Muscle of leg (tissue), 11 donors: Measurements from ENCODE around the gene CD300LD. TPM values are rescaled to one million over a fixed set of nuclear protein-coding genes. Genes with fewer than 3 reads are reported as not detected.

Experiments
- DNase-seq: peaks from one replicate; pipeline ENCODE4 v3.0.0; 2013
- H3K27ac ChIP-seq: one replicate; pipeline ENCODE4 v1.5.1; 2013; ENCODE audit warnings: mild to moderate bottlenecking, low read length, control low read depth
- H3K27me3 ChIP-seq: one replicate; pipeline ENCODE4 v1.6.1; 2013; ENCODE audit warnings: low read length; ENCODE audit not compliant: control insufficient read depth, insufficient read depth
- H3K36me3 ChIP-seq: one replicate; pipeline ENCODE4 v1.6.1; 2013; ENCODE audit warnings: low read length; ENCODE audit not compliant: control insufficient read depth, insufficient read depth
- H3K4me1 ChIP-seq: one replicate; pipeline ENCODE4 v1.6.1; 2013; ENCODE audit warnings: low read length; ENCODE audit not compliant: control insufficient read depth, insufficient read depth
- H3K4me3 ChIP-seq: one replicate; pipeline ENCODE4 v1.5.1; 2013; ENCODE audit warnings: low read length, control low read depth
- H3K9me3 ChIP-seq: replicated peaks from 2 replicates; pipeline ENCODE4 v1.6.1; 2013; ENCODE audit warnings: low read depth, low read length; ENCODE audit not compliant: control insufficient read depth
- WGBS: methylation state at CpG from one replicate; pipeline ENCODE4 v1.1.5; 2013; ENCODE audit warnings: missing lambda C conversion rate; ENCODE audit not compliant: insufficient coverage; 5-methylcytosine and 5-hydroxymethylcytosine counted together
- polyA plus RNA-seq, 8 donors: library from polyadenylated mRNA; unstranded; fragments of 120-200 nt; gene quantifications; one replicate each; pipeline versions ENCODE4 v1.2.1 to v1.2.3, GENCODE V29; 2013; ENCODE audit warnings: inconsistent platforms in 1 of 8, low replicate concordance in 1 of 8; ENCODE audit not compliant: insufficient read length in 8 of 8, insufficient read depth in 1 of 8
- total RNA-seq: library from RNA; stranded (reverse); fragments of 120-200 nt; gene quantifications from one replicate; pipeline ENCODE4 v1.2.4, GENCODE V29; 2013

The CD300LD gene
- total and polyA plus RNA-seq, 9 donors, result not detected

- no peak overlapping the region for H3K4me3 ChIP-seq
- no peak overlapping the region for H3K27ac ChIP-seq
- H3K9me3 ChIP-seq, result no peaks in the 10 kb centered on the region
- 21% methylated on average over 2 of the region's 3 CpGs for WGBS
- peak; percentile 48 for DNase-seq
- no peaks in the 10 kb centered on the region for H3K36me3 ChIP-seq
- H3K27me3 ChIP-seq, result peaks cover 7% of the 10 kb centered on the region
- peaks cover 7% of the 10 kb centered on the region for H3K4me1 ChIP-seq
Observed at GRCh38 chr17:74599023-74599399, 6.9 kb upstream of the CD300LD start.

GRCh38 chr17:74598346-74599022 lies 6.4 kb upstream of the CD300LD start:
- H3K9me3 ChIP-seq, result no peaks in the 10 kb centered on the region
- no peak overlapping the region for H3K27ac ChIP-seq
- H3K4me1 ChIP-seq, result peaks cover 7% of the 10 kb centered on the region
- no peak for DNase-seq
- H3K4me3 ChIP-seq, result no peak overlapping the region
- H3K27me3 ChIP-seq, result peaks cover 7% of the 10 kb centered on the region
- 65% methylated on average over 2 of the region's 4 CpGs for WGBS
- no peaks in the 10 kb centered on the region for H3K36me3 ChIP-seq

GRCh38 chr17:74597069-74597790 lies 5.1 kb upstream of the CD300LD start:
- H3K27me3 ChIP-seq, result peaks cover 7% of the 10 kb centered on the region
- 80% methylated on average over 1 of the region's 8 CpGs for WGBS
- H3K4me3 ChIP-seq, result no peak overlapping the region
- H3K27ac ChIP-seq, result no peak overlapping the region
- DNase-seq, result no peak
- H3K36me3 ChIP-seq, result no peaks in the 10 kb centered on the region
- H3K9me3 ChIP-seq, result no peaks in the 10 kb centered on the region
- H3K4me1 ChIP-seq, result peaks cover under 1% of the 10 kb centered on the region

GRCh38 chr17:74595037-74595750 lies 3.1 kb upstream of the CD300LD start:
- Histone ChIP-seq H3K4me1 (no peaks in the 10 kb centered on the region), H3K27ac (no peak overlapping the region), H3K36me3 (no peaks in the 10 kb centered on the region), H3K27me3 (peaks cover 7% of the 10 kb centered on the region), H3K4me3 (no peak overlapping the region), H3K9me3 (no peaks in the 10 kb centered on the region)
- 60% methylated on average over 2 of the region's 6 CpGs for WGBS
- no peak for DNase-seq

GRCh38 chr17:74591503-74591902 lies 580 bp downstream of the CD300LD start:
- no CpG with 5 or more reads among the region's 1 CpG for WGBS
- H3K27me3 ChIP-seq, result peaks cover 4% of the 10 kb centered on the region
- DNase-seq, result no peak
- H3K27ac ChIP-seq, result no peak overlapping the region
- no peak overlapping the region for H3K4me3 ChIP-seq
- no peaks in the 10 kb centered on the region for H3K9me3 ChIP-seq
- H3K4me1 ChIP-seq, result no peaks in the 10 kb centered on the region
- H3K36me3 ChIP-seq, result no peaks in the 10 kb centered on the region

- DNase-seq, result no peak
- no peak overlapping the region for H3K27ac ChIP-seq
- no peaks in the 10 kb centered on the region for H3K9me3 ChIP-seq
- no peaks in the 10 kb centered on the region for H3K4me1 ChIP-seq
- no peak overlapping the region for H3K4me3 ChIP-seq
- H3K36me3 ChIP-seq, result no peaks in the 10 kb centered on the region
- WGBS, result 88% methylated on average over 3 of the region's 5 CpGs
- H3K27me3 ChIP-seq, result peaks cover 3% of the 10 kb centered on the region
Observed at GRCh38 chr17:74585711-74586110, 6.4 kb downstream of the CD300LD start.

GRCh38 chr17:74584292-74585060 lies 7.6 kb downstream of the CD300LD start:
- Histone ChIP-seq H3K36me3 (no peaks in the 10 kb centered on the region), H3K27me3 (peaks cover 3% of the 10 kb centered on the region), H3K4me3 (no peak overlapping the region), H3K9me3 (no peaks in the 10 kb centered on the region), H3K4me1 (no peaks in the 10 kb centered on the region), H3K27ac (no peak overlapping the region)
- 81% methylated on average over 11 of the region's 14 CpGs for WGBS
- DNase-seq, result no peak

GRCh38 chr17:74582633-74583032 lies 9.4 kb downstream of the CD300LD start:
- no peak for DNase-seq
- H3K9me3 ChIP-seq, result no peaks in the 10 kb centered on the region
- 81% methylated on average over 8 of the region's 10 CpGs for WGBS
- no peak overlapping the region for H3K4me3 ChIP-seq
- no peaks in the 10 kb centered on the region for H3K4me1 ChIP-seq
- H3K27ac ChIP-seq, result no peak overlapping the region
- H3K36me3 ChIP-seq, result no peaks in the 10 kb centered on the region
- H3K27me3 ChIP-seq, result peaks cover 3% of the 10 kb centered on the region

- Histone ChIP-seq H3K27ac (no peak overlapping the region), H3K27me3 (peaks cover 3% of the 10 kb centered on the region), H3K9me3 (no peaks in the 10 kb centered on the region), H3K36me3 (no peaks in the 10 kb centered on the region), H3K4me1 (no peaks in the 10 kb centered on the region), H3K4me3 (no peak overlapping the region)
- DNase-seq, result no peak
- 63% methylated on average over 4 of the region's 7 CpGs for WGBS
Observed at GRCh38 chr17:74579900-74580299, 12.2 kb downstream of the CD300LD start.

GRCh38 chr17:74578979-74579378 lies 13.1 kb downstream of the CD300LD start:
- H3K36me3 ChIP-seq, result no peaks in the 10 kb centered on the region
- 86% methylated on average over 4 of the region's 9 CpGs for WGBS
- H3K27me3 ChIP-seq, result peaks cover 3% of the 10 kb centered on the region
- no peak overlapping the region for H3K4me3 ChIP-seq
- no peak for DNase-seq
- H3K4me1 ChIP-seq, result no peaks in the 10 kb centered on the region
- no peak overlapping the region for H3K27ac ChIP-seq
- no peaks in the 10 kb centered on the region for H3K9me3 ChIP-seq
